CD14-positive monocyte (primary cell): ENCODE measurements around the gene TTC3. TPM values are rescaled to one million over a fixed set of nuclear protein-coding genes. Genes with fewer than 3 reads are reported as not detected.
A peak's percentile ranks its signal among the peaks of the same experiment; 100 is the strongest.

Experiments used
- DNase-seq, 3 donors: peaks; one replicate each; pipeline ENCODE4 v3.0.0-alpha.2; 2011 to 2022
- H2AFZ ChIP-seq: 2 replicates; pipeline ENCODE4 v1.6.0; 2012; ENCODE audit warnings: mild to moderate bottlenecking, low read depth, low read length, inconsistent platforms; ENCODE audit not compliant: insufficient read depth, poor library complexity, severe bottlenecking
- H3K27ac ChIP-seq, 2 donors: 1 replicate in 1 of 2; 2 replicates in 1 of 2; pipeline ENCODE4 v1.5.1; 2012 to 2013; ENCODE audit warnings: low read length in 2 of 2, control low read depth in 1 of 2, inconsistent platforms in 1 of 2, low read depth in 1 of 2, mild to moderate bottlenecking in 1 of 2
- H3K27me3 ChIP-seq, 2 donors: one replicate each; pipeline versions ENCODE4 v1.6.0 to v1.6.1; 2011 to 2013; ENCODE audit warnings: low read length in 2 of 2; ENCODE audit not compliant: control insufficient read depth in 2 of 2, insufficient read depth in 2 of 2
- H3K36me3 ChIP-seq, 2 donors: replicated peaks in 1 of 2; 1 replicate in 1 of 2; 2 replicates in 1 of 2; pipeline versions ENCODE4 v1.5.1 to v1.6.1; 2012 to 2013; ENCODE audit warnings: low read length in 2 of 2, control low read depth in 1 of 2, inconsistent platforms in 1 of 2, mild to moderate bottlenecking in 1 of 2; ENCODE audit not compliant: insufficient read depth in 2 of 2, control insufficient read depth in 1 of 2
- H3K4me1 ChIP-seq, 2 donors: 1 replicate in 1 of 2; 2 replicates in 1 of 2; pipeline versions ENCODE4 v1.5.1 to v1.6.1; 2012 to 2013; ENCODE audit warnings: low read length in 2 of 2, control low read depth in 1 of 2, inconsistent platforms in 1 of 2, mild to moderate bottlenecking in 1 of 2, moderate library complexity in 1 of 2; ENCODE audit not compliant: insufficient read depth in 2 of 2, control insufficient read depth in 1 of 2
- H3K4me2 ChIP-seq: replicated peaks from 2 replicates; pipeline ENCODE3; 2012; ENCODE audit warnings: low read length, moderate library complexity, mild to moderate bottlenecking; ENCODE audit not compliant: poor library complexity, severe bottlenecking; ENCODE audit errors: extremely low read depth
- H3K4me3 ChIP-seq, 3 experiments: fragments of 200-600 bp in 1 of 3; sonication (generic) in 1 of 3; replicated peaks in 1 of 3; 1 replicate in 2 of 3; 2 replicates in 1 of 3; pipeline ENCODE4 v1.5.1; 2011 to 2013; ENCODE audit warnings: low read length in 3 of 3, mild to moderate bottlenecking in 3 of 3, control low read depth in 2 of 3, low read depth in 2 of 3, inconsistent platforms in 1 of 3, moderate library complexity in 1 of 3
- H3K79me2 ChIP-seq: 2 replicates; pipeline ENCODE4 v1.6.0; 2012; ENCODE audit warnings: mild to moderate bottlenecking, control low read depth, inconsistent platforms, low read length, moderate library complexity; ENCODE audit not compliant: insufficient read depth
- H3K9ac ChIP-seq: 2 replicates; pipeline ENCODE4 v1.6.0; 2017; ENCODE audit warnings: low read length, mild to moderate bottlenecking; ENCODE audit not compliant: insufficient read depth, poor library complexity, severe bottlenecking
- H3K9me3 ChIP-seq, 2 donors: replicated peaks in 1 of 2; 1 replicate in 1 of 2; 2 replicates in 1 of 2; pipeline versions ENCODE4 v1.5.1 to v1.6.1; 2012 to 2013; ENCODE audit warnings: low read length in 2 of 2, control low read depth in 1 of 2; ENCODE audit not compliant: control insufficient read depth in 1 of 2, insufficient read depth in 1 of 2
- H4K20me1 ChIP-seq: 2 replicates; pipeline ENCODE4 v1.6.0; 2012; ENCODE audit warnings: mild to moderate bottlenecking, low read length, control low read depth, moderate library complexity; ENCODE audit not compliant: insufficient read depth
- H3K27ac Mint-ChIP-seq, 7 donors: one replicate each; pipeline ENCODE4 v1.8.0; 2020; ENCODE audit warnings: mild to moderate bottlenecking in 7 of 7, mixed read lengths in 7 of 7, moderate library complexity in 6 of 7, inconsistent platforms in 2 of 7
- H3K27me3 Mint-ChIP-seq, 3 donors: one replicate each; pipeline ENCODE4 v1.8.0; 2021 to 2022; ENCODE audit warnings: low read depth in 3 of 3, mild to moderate bottlenecking in 3 of 3, mixed read lengths in 3 of 3, moderate library complexity in 3 of 3, inconsistent platforms in 1 of 3
- H3K36me3 Mint-ChIP-seq, 2 donors: one replicate each; pipeline ENCODE4 v1.8.0; 2020; ENCODE audit warnings: mixed read lengths in 2 of 2, inconsistent platforms in 1 of 2, mild to moderate bottlenecking in 1 of 2
- H3K4me1 Mint-ChIP-seq: one replicate; pipeline ENCODE4 v1.8.0; 2020; ENCODE audit warnings: mild to moderate bottlenecking, mixed read lengths
- H3K4me3 Mint-ChIP-seq, 2 donors: one replicate each; pipeline ENCODE4 v1.8.0; 2020; ENCODE audit warnings: mild to moderate bottlenecking in 2 of 2, mixed read lengths in 2 of 2, moderate library complexity in 1 of 2
- H3K9me3 Mint-ChIP-seq, 7 donors: one replicate each; pipeline ENCODE4 v1.8.0; 2020 to 2022; ENCODE audit warnings: mixed read lengths in 7 of 7, mild to moderate bottlenecking in 6 of 7, moderate library complexity in 6 of 7, inconsistent platforms in 2 of 7
- CTCF ChIP-seq: fragments of 200-600 bp; IDR thresholded peaks from one replicate; pipeline ENCODE4 v1.8.0; 2022; ENCODE audit warnings: antibody characterized with exemption, mild to moderate bottlenecking
- WGBS: methylation state at CpG from one replicate; pipeline ENCODE4 v1.1.5; 2013; ENCODE audit warnings: missing lambda C conversion rate; ENCODE audit not compliant: insufficient coverage; 5-methylcytosine and 5-hydroxymethylcytosine counted together
- intact Hi-C, 2 donors: fragments of 100-400 bp; cut with micrococcal nuclease; formaldehyde crosslinking; loops; one replicate each; pipeline versions ENCODE4 v1.15.0 to v1.15.1; 2023
- polyA plus RNA-seq, 3 donors: library from polyadenylated mRNA; depleted of rRNA in 1 of 3; unstranded in 2 of 3; stranded (reverse) in 1 of 3; fragments of 300-500 nt in 2 of 3; fragments of >200 nt in 1 of 3; fragmentation: Illumina TruSeq in 2 of 3; gene quantifications; 1 replicate in 2 of 3; 2 replicates in 1 of 3; pipeline ENCODE4 v1.2.3, GENCODE V29; 2012 to 2021

Gene TTC3
- polyA plus RNA-seq, 3 donors: 9.6 to 35.4 (median 17.9) TPM

DNA sequence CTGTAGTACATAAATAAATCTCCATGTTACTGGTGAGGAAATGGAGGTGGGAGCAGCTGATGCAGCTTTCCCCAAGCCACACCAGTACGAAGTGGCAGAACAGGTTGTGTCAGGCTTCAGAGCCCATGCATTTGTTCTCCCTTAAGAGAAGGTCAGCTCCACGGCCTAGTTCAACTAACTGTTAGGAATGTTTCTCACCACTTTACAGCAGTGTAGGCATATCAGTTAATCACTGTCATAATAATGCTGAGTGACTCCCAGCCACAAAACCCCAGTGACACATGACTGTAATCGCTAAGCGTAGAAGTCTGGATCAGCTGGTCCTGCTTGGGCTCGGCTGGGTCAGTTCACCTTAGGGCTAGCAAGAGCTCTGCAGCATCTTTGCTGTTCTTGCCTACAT, 103.7 kb downstream of the TTC3 start:
- WGBS: 100% methylated on average over 4 of the region's 5 CpGs
- H4K20me1 ChIP-seq: no peaks in the 10 kb centered on the region
- H3K36me3 Mint-ChIP-seq: peaks cover 50 to 70% of the 10 kb centered on the region in 2 donors

DNA sequence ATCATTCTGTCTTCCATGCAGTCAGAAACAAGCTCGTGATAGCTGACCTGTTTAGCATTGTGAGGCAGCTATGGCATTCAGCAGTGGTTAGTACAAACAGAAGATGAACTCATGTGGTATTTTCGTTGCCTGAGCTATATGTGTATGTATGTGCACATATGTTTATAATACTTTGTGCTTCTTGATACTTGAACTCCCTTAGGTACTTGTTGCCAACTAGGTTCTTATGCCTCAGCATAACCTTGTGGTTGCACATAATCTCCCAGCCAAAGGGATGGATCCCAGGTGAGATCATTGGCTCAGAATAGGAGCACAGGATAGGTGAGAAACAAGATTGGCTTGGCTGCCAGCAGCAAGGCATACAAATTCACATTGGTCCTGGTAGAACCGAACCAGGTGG, 108.0 kb downstream of the TTC3 start:
- no peaks in the 10 kb centered on the region for H4K20me1 ChIP-seq
- no peaks in the 10 kb centered on the region for H3K79me2 ChIP-seq
- no peaks in the 10 kb centered on the region for H3K4me1 ChIP-seq
- no peak for DNase-seq
- H3K36me3 ChIP-seq: peaks cover 18 to 76% of the 10 kb centered on the region in 2 donors
- WGBS: 96% methylated on average over 3 of the region's 3 CpGs
- no peaks in the 10 kb centered on the region for H3K27me3 ChIP-seq
- no peak overlapping the region for H3K27ac ChIP-seq
- H3K27me3 Mint-ChIP-seq: no peaks in the 10 kb centered on the region
- no peak overlapping the region for H3K4me3 ChIP-seq
- H3K4me3 Mint-ChIP-seq: no peak overlapping the region
- no peak overlapping the region for H3K27ac Mint-ChIP-seq
- intact Hi-C loops: no loop called here
- H3K4me1 Mint-ChIP-seq: no peaks in the 10 kb centered on the region
- no peak overlapping the region for H2AFZ ChIP-seq
- H3K9me3 ChIP-seq: no peaks in the 10 kb centered on the region
- TF ChIP-seq CTCF: no peak
- no peak overlapping the region for H3K4me2 ChIP-seq
- peaks cover 0 to 6% (median 0%) of the 10 kb centered on the region in 7 donors for H3K9me3 Mint-ChIP-seq
- no peak overlapping the region for H3K9ac ChIP-seq
- H3K36me3 Mint-ChIP-seq: peaks cover 45 to 52% of the 10 kb centered on the region in 2 donors

More for the DNA sequence above, 103.7 kb downstream of the TTC3 start:
- Histone ChIP-seq H3K36me3 (peaks cover 42 to 82% of the 10 kb centered on the region in 2 donors), H3K79me2 (no peaks in the 10 kb centered on the region), H3K9ac (no peak overlapping the region), H3K27me3 (no peaks in the 10 kb centered on the region), H3K4me1 (no peaks in the 10 kb centered on the region), H3K9me3 (no peaks in the 10 kb centered on the region), H2AFZ (no peak overlapping the region), H3K4me3 (no peak overlapping the region), H3K27ac (no peak overlapping the region), H3K4me2 (no peak overlapping the region)
- intact Hi-C loops: no loop called here
- DNase-seq: no peak
- no peak for TF ChIP-seq CTCF
- peak overlapping the region in 1 of 7 donors; percentile 57 for H3K27ac Mint-ChIP-seq
- H3K4me3 Mint-ChIP-seq: no peak overlapping the region
- H3K9me3 Mint-ChIP-seq: peaks cover 0 to 6% (median 0%) of the 10 kb centered on the region in 7 donors
- H3K4me1 Mint-ChIP-seq: no peaks in the 10 kb centered on the region
- H3K27me3 Mint-ChIP-seq: no peaks in the 10 kb centered on the region
